ENCODE measurements around the gene PLEKHA7. TPM values are rescaled to one million over a fixed set of nuclear protein-coding genes. Genes with fewer than 3 reads are reported as not detected.

Gene PLEKHA7
- total RNA-seq, 1 experiment from 2014 or later: 43.1 TPM

DNA sequence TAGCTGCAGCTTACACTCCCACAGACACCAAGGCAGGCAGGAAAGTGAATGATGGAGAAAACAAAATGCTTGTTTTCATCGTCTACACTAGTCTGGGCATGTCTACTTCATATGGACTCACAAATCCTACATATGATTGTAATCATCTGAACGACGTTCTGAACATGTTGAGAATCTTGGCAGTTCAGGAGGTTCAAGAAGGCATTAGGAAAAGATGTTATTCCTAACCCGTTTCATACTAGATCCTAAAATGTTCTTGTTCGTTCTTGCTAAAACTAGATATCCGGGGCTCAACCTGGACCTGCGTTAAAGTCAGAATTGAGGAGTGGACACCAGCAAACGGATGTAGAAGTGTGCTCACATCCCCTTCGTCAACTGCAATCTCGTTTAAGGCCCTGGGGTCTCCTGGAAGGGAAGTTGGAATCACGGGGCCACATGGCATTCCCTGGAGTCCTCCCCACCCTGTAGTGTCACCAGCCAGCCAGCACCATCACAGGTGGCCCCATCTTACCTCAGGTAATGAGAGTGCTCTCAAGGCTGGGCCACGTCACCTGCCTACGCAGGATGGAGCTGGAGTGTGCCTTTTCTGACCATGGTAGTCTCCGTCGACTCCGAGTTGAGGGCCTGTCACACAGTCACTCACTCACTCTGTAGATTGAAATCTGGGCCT, 238.5 kb downstream of the PLEKHA7 start:
- DNase-seq (ENCODE audit: low read depth): no peak

DNA sequence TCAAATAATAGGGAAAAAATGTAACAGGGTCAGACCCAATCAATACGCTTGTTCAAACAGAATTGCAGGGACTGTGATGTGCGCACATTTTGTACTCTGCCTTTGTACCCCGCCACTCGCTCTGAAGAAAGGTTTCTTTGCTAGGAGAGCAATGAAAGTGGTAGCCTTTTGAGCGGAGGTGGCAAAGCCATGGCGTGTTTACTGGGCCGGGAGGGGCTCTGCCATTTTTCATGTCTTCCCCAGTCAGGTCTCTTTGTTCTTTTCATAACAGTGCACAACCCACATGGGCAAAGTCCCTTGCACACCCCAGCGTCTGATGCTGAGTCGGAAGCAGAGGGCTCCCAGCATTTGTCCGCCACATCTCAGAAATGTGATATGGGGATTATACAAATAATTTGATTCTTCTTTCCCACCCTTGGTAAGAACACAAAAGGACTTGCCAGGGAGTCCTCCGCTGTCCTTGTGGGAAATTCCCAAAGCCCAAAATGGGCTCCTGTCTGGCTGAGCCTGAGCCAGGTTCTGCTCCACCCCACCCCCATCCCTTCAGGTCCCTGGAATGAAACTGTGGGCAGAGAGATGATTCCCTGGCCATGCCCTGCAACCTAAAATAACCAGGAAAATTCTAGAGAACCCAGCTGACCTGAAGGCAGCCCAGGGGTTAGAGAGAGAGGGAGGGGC, 239.1 kb downstream of the PLEKHA7 start:
- DNase-seq (ENCODE audit: low read depth): no peak

- no peak for DNase-seq (ENCODE audit: low read depth)
Observed at GRCh38 chr11:16773981-16774935, 240.0 kb downstream of the PLEKHA7 start.

DNA sequence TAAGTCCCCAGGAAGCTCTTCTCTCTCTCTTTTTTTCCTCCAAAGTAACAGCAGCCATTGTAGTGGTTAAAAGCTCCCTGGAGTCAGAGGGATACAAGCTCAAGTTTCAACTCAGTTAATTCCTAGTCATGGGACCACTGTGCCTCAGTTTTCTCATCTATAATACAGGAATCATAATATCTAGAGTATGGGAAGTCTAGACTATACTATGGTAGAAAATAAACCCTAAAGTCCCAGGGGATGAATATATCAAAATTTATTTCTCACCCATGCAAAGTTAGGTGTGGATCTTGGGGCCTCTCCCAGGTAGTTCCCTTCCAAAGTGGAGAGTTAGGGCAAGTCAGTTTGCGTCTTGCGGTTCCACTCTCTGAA, 242.1 kb downstream of the PLEKHA7 start:
- no peak for DNase-seq (ENCODE audit: low read depth)

- no peak for DNase-seq (ENCODE audit: low read depth)
Observed at GRCh38 chr11:16771350-16772140, 242.7 kb downstream of the PLEKHA7 start.

DNA sequence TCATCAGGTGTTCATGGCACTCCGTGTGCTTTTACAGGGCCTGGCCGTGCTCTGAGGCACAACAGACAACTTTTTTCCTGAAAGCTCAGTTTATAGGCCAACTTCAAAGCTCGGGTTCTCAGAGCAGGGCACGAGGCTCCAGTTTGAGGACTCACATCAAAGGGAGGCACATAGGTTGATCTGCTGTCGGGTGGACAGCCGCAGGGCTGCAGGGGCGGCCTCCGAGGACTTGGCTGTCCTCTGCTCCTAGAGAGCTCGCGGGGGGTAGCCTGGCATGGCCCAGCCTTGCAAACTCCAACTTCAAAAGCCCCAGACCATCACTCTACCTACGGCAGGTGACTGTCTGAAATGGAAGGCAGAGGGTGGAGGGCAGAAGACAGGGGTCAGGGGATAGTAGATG, 244.2 kb downstream of the PLEKHA7 start:
- DNase-seq (ENCODE audit: low read depth): no peak

- no peak for DNase-seq (ENCODE audit: low read depth)
Observed at GRCh38 chr11:16769386-16769785, 244.8 kb downstream of the PLEKHA7 start.

GRCh38 chr11:16767957-16768356, 246.3 kb downstream of the PLEKHA7 start:
- DNase-seq (ENCODE audit: low read depth): no peak

- DNase-seq (ENCODE audit: low read depth): no peak
Observed at GRCh38 chr11:16767137-16767536, 247.1 kb downstream of the PLEKHA7 start.

DNA sequence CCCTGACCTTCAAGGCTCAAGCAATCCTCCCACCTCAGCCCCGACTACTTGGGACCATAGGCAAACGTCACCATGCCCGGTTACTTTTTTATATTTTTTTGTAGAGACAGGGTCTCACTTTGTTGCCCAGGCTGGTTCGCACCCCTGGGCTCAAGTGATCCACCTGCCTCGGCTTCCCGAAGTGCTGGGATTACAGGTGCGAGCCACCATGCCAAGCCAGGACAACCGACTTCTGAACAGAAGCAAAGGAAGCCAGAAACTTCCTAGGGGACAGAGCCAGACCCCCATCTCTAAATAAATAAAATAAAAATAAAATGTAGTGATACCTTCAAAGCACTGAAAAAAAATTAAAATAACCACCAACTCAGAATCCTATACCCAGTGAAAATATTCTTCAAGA, 249.3 kb downstream of the PLEKHA7 start:
- no peak for DNase-seq (ENCODE audit: low read depth)

DNA sequence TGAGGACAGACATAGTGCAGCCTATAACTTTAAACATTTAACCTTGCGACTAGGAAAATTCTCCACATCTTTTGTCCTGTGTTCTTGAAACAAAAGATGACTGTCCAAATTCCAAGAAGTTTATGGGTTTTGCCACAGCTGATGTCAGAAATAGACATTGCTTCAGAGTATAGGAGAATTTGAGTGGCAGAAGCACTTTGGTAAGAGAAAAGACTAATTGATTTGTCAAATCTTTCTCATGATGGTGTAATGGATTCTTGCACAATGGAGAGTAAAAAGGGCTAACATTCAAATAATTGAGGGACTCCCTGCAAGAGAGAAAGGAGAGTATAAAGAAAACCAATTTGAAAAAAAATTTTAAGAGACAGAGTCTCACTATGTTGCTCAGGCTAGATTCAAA, 250.5 kb downstream of the PLEKHA7 start:
- DNase-seq (ENCODE audit: low read depth): no peak

- no peak for DNase-seq (ENCODE audit: low read depth)
Observed at GRCh38 chr11:16759857-16760508, 254.2 kb downstream of the PLEKHA7 start.

GRCh38 chr11:16758382-16759024, 255.7 kb downstream of the PLEKHA7 start:
- no peak for DNase-seq (ENCODE audit: low read depth)

GRCh38 chr11:16750417-16750816, 263.8 kb downstream of the PLEKHA7 start:
- peak; percentile 16 for DNase-seq (ENCODE audit: low read depth)

DNA sequence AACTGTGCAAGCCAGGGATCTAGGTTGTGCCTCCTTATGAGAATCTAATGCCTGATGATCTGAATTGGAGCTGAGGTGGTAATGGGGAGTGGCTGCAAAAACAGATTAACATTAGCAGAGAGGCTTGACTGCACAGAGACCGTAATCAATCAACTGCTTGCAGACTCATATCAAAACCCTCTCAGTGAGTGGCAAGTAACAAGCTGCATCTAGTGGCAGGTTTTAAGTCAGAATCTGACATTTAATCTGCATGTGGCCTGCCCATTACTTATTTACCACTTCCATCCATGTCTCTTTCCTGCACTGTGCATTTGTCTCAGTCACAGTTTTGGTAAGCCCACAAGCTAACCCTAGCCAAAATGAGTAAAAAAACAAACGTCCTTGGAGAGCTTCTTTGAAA, 264.5 kb downstream of the PLEKHA7 start:
- DNase-seq (ENCODE audit: low read depth): no peak

DNA sequence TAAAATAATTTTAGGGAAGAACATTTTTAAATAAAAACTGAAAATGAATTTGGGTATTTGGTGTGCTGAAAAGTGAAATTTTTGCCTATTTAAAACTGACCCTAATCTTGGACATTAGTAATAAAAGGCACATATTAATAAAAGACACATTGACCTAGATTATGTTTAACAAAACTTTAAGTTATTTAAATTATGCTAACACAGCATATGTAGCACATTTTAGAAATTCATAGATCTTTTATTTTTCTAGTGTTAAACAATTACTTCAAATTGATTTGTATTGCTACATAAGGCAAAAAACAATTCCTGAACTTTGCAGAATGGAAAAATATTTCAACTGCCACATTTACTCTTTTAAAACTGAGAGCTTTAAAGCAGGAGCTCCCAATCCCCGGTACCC, 265.1 kb downstream of the PLEKHA7 start:
- no peak for DNase-seq (ENCODE audit: low read depth)

DNA sequence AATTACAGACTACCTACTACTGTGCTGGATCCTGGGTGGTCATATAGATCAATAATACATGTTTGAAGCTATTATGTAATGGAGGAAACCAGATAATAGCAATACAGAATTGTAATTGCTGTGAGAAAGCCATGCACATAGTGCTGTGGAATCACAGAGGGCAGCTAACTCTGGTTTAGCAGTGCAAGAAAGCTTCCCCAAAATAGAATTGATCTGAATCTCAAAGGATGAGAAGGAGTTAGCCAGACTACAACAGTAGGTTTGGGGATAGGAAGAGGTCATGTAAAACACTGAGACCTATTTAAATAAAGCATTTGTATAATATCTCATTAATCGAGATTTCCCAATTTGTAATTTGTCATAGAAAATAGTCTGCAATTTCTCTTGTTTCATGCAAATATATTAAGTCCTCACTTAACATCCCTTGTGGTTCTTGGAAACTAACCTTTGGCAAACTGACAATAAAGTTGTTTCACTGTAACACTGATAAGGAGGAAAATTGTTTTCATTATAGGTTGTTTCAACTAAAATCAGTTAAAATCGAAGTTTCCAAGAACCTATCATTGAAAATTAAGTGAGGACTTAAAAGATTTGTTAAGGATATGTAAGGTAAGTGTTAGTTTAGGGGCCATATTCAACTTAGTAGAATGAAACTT, 268.1 kb downstream of the PLEKHA7 start:
- no peak for DNase-seq (ENCODE audit: low read depth)

- no peak for DNase-seq (ENCODE audit: low read depth)
Observed at GRCh38 chr11:16744128-16744725, 270.0 kb downstream of the PLEKHA7 start.

DNA sequence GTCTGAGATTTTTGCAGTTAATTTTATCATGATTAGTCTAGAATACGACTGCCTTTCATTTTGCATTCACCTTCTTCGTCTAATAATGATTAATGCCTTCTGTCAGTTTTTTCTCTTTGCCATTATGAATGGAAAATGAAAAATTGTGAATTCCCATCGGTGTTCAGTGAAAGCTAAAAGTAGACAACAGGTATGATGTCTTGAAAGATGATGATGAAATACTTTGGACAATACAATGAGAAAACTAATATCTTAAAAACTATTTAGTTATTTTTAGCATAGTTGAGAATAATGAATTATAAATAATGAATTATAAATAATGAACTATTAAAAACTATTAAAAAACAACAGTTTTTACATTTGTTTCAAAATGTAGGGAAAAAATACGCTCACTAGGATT, 270.7 kb downstream of the PLEKHA7 start:
- no peak for DNase-seq (ENCODE audit: low read depth)

DNA sequence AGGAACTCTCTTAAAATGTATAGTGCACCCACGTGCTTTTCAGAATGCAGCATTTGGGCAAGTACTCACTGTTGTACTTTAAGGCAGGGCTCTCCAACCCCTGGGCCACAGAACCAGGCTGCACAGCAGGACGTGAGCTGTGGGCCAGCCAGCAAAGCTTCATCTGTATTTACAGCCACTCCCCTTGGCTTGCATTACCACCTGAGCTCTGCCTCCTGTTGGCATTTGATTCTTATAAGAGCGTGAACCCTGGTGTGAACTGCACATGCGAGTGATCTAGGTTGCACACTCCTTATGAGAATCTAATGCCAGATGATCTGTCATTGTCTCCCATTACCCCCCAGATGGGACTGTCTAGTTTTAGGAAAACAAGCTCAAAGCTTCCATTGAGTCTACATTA, 272.7 kb downstream of the PLEKHA7 start:
- DNase-seq (ENCODE audit: low read depth): no peak

Data from M059J (cell line).